GM12878 (cell line): ENCODE measurements around the gene PSMB8. TPM values are rescaled to one million over a fixed set of nuclear protein-coding genes. Genes with fewer than 3 reads are reported as not detected.

ENCODE experiments used
- ASH2L ChIP-seq: fragments of 300-600, 200-600 bp; sonication (generic); IDR thresholded peaks from 2 replicates; pipeline ENCODE4 v1.6.1; 2017; ENCODE audit warnings: low read depth, mild to moderate bottlenecking, borderline replicate concordance
- BACH1 ChIP-seq: fragments of 450-650 bp; IDR thresholded peaks from 2 replicates; pipeline ENCODE4 v1.6.1; 2017; ENCODE audit warnings: mild to moderate bottlenecking, borderline replicate concordance
- CEBPB ChIP-seq, 2 experiments: fragments of 150-350 bp in 1 of 2; IDR thresholded peaks; 2 replicates each; pipeline ENCODE4 v1.6.1; 2012 to 2014; ENCODE audit warnings: low read depth in 2 of 2, low read length in 2 of 2, borderline replicate concordance in 1 of 2, inconsistent platforms in 1 of 2
- CEBPZ ChIP-seq: fragments of 150-350 bp; IDR thresholded peaks from 2 replicates; pipeline ENCODE4 v1.6.1; 2016; ENCODE audit warnings: low read depth, low read length
- CHD2 ChIP-seq: IDR thresholded peaks from 2 replicates; pipeline ENCODE4 v1.6.1; 2011; ENCODE audit warnings: low read depth, low read length, improper control_type of control experiment, borderline replicate concordance
- DPF2 ChIP-seq: fragments of 450-650 bp; IDR thresholded peaks from 2 replicates; pipeline ENCODE4 v1.6.1; 2017; ENCODE audit warnings: mild to moderate bottlenecking
- EGR1 ChIP-seq, 2 experiments: IDR thresholded peaks; 1 replicate in 1 of 2; 2 replicates in 1 of 2; pipeline ENCODE4 v1.6.1; 2011 to 2012; ENCODE audit warnings: low read depth in 2 of 2, low read length in 2 of 2, borderline replicate concordance in 1 of 2, mild to moderate bottlenecking in 1 of 2, moderate library complexity in 1 of 2
- ELK1 ChIP-seq: IDR thresholded peaks from 2 replicates; pipeline ENCODE4 v1.6.1; 2012; ENCODE audit warnings: low read depth, low read length, improper control_type of control experiment
- ESRRA ChIP-seq: IDR thresholded peaks from 2 replicates; pipeline ENCODE4 v1.6.1; 2012; ENCODE audit warnings: mild to moderate bottlenecking, low read length, improper control_type of control experiment
- FOXK2 ChIP-seq: fragments of 450-650 bp; IDR thresholded peaks from 2 replicates; pipeline ENCODE4 v1.6.1; 2017; ENCODE audit warnings: mild to moderate bottlenecking, moderate library complexity
- HDGF ChIP-seq: fragments of 450-650 bp; IDR thresholded peaks from 2 replicates; pipeline ENCODE4 v1.6.1; 2016; ENCODE audit warnings: antibody characterized with exemption
- IRF3 ChIP-seq: fragments of 450-650 bp; IDR thresholded peaks from 2 replicates; pipeline ENCODE4 v1.6.1; 2014; ENCODE audit warnings: mild to moderate bottlenecking
- JUND ChIP-seq: IDR thresholded peaks from 2 replicates; pipeline ENCODE4 v1.6.1; 2012; ENCODE audit warnings: low read depth, mild to moderate bottlenecking, low read length, improper control_type of control experiment, moderate library complexity
- KLF5 ChIP-seq: fragments of 450-650 bp; IDR thresholded peaks from 2 replicates; pipeline ENCODE4 v1.6.1; 2014; ENCODE audit warnings: mild to moderate bottlenecking; ENCODE audit not compliant: partially characterized antibody
- LARP7 ChIP-seq: fragments of 450-650 bp; IDR thresholded peaks from 2 replicates; pipeline ENCODE4 v1.6.1; 2017; ENCODE audit warnings: mild to moderate bottlenecking
- NR2C2 ChIP-seq: IDR thresholded peaks from 2 replicates; pipeline ENCODE4 v1.6.1; 2011; ENCODE audit warnings: borderline replicate concordance, low read depth; ENCODE audit not compliant: control insufficient read depth, insufficient read length
- POLR2AphosphoS2 ChIP-seq: IDR thresholded peaks from 2 replicates; pipeline ENCODE4 v1.6.1; 2011; ENCODE audit warnings: low read depth, mild to moderate bottlenecking, low read length, improper control_type of control experiment, moderate library complexity
- POLR2AphosphoS5 ChIP-seq: IDR thresholded peaks from 2 replicates; pipeline ENCODE4 v1.6.1; 2011; ENCODE audit warnings: mild to moderate bottlenecking, low read length, inconsistent platforms
- RCOR1 ChIP-seq: conservative IDR thresholded peaks from 2 replicates; pipeline ENCODE4 v1.6.1; 2012; ENCODE audit warnings: low read depth, low read length, improper control_type of control experiment
- SMAD1 ChIP-seq: fragments of 450-650 bp; IDR thresholded peaks from 2 replicates; pipeline ENCODE4 v1.6.1; 2018; ENCODE audit warnings: mild to moderate bottlenecking, low read depth; ENCODE audit not compliant: partially characterized antibody
- SMARCA5 ChIP-seq: fragments of 450-650 bp; IDR thresholded peaks from 2 replicates; pipeline ENCODE4 v1.6.1; 2017; ENCODE audit warnings: mild to moderate bottlenecking
- STAT3 ChIP-seq: IDR thresholded peaks from 2 replicates; pipeline ENCODE4 v1.6.1; 2011; ENCODE audit warnings: low read depth, low read length, improper control_type of control experiment
- TCF12 ChIP-seq: IDR thresholded peaks from 2 replicates; pipeline ENCODE4 v1.6.1; 2011; ENCODE audit warnings: low read depth, mild to moderate bottlenecking, low read length
- YBX1 ChIP-seq: fragments of 450-650 bp; IDR thresholded peaks from 2 replicates; pipeline ENCODE4 v1.6.1; 2016; ENCODE audit warnings: antibody characterized with exemption
- YY1 ChIP-seq: IDR thresholded peaks from 2 replicates; pipeline ENCODE4 v1.6.1; 2011; ENCODE audit warnings: low read depth, mild to moderate bottlenecking, low read length
- ZBED1 ChIP-seq: IDR thresholded peaks from 2 replicates; pipeline ENCODE4 v1.6.1; 2016; ENCODE audit warnings: borderline replicate concordance
- ZNF207 ChIP-seq: fragments of 450-650 bp; IDR thresholded peaks from 2 replicates; pipeline ENCODE4 v1.6.1; 2014; ENCODE audit warnings: antibody characterized with exemption, mild to moderate bottlenecking, borderline replicate concordance
- ZSCAN29 ChIP-seq: fragments of 450-650 bp; IDR thresholded peaks from 2 replicates; pipeline ENCODE4 v1.6.1; 2017; ENCODE audit warnings: mild to moderate bottlenecking, moderate library complexity
- polyA plus RNA-seq, 11 experiments: library from polyadenylated mRNA; depleted of rRNA in 4 of 11; unstranded in 6 of 11; stranded (reverse) in 5 of 11; fragments of >200 nt; fragmentation: Nextera tagmentation in 4 of 11; fragmentation: Illumina TruSeq in 1 of 11; extraction: Ambion mirVana in 4 of 11; extraction: Trizol in 1 of 11; gene quantifications; 1 replicate in 1 of 11; 2 replicates in 10 of 11; pipeline versions ENCODE4 v1.2.1 to v1.2.3, GENCODE V29; 2011 to 2016; ENCODE audit warnings: inconsistent platforms in 2 of 11, missing spikeins in 2 of 11, low read depth in 1 of 11
- total RNA-seq, 4 experiments: library from RNA; depleted of rRNA in 3 of 4; stranded (reverse); fragments of >200 nt in 3 of 4; fragmentation: Illumina TruSeq in 1 of 4; extraction: Trizol in 1 of 4; gene quantifications; 2 replicates each; pipeline versions ENCODE4 v1.2.1 to v1.2.3, GENCODE V29; 2013 to 2021

PSMB8 gene
- total and polyA plus RNA-seq, 10 of the 15 experiments (the other 5 are each of a cell fraction or from before 2014, with no cell fraction given) = 304 to 557 (median 379) TPM

- TF ChIP-seq IRF3 (no peak), ASH2L (no peak), ZBED1 (no peak), RCOR1 (no peak), YY1 (0 out of 2 replicates have a peak, but pooled peaks have one; percentile 23), CHD2 (no peak; the same call in 1 of the 2 replicates), EGR1 (IDR thresholded peaks at IDR 0.05; ENCODE audit: borderline replicate concordance in 1 of 2, low read depth in 2 of 2, low read length in 2 of 2) (no peak), FOXK2 (no peak), ZNF207 (0 out of 2 replicates have a peak, but pooled peaks have one; percentile 12), CEBPZ (no peak), SMAD1 (no peak), POLR2AphosphoS5 (no peak; the same call in 1 of the 2 replicates), NR2C2 (no peak), POLR2AphosphoS2 (no peak; the same call in 1 of the 2 replicates), LARP7 (peak; percentile 73), ESRRA (no peak), SMARCA5 (0 out of 2 replicates have a peak, but pooled peaks have one; percentile 39), BACH1 (0 out of 2 replicates have a peak, but pooled peaks have one; percentile 26), JUND (0 out of 2 replicates have a peak, but pooled peaks have one; percentile 46), DPF2 (peak; percentile 66; the same call in 1 of the 2 replicates), ZSCAN29 (no peak), CEBPB (IDR thresholded peaks at IDR 0.05; ENCODE audit: borderline replicate concordance in 1 of 2, low read depth in 2 of 2, low read length in 2 of 2) (no peak), KLF5 (peak; percentile 62), HDGF (peak; percentile 12; the same call in 1 of the 2 replicates), YBX1 (no peak), STAT3 (no peak), ELK1 (no peak), TCF12 (no peak)
These were observed 9.1 kb upstream of the PSMB8 start (continued) for GRCh38 chr6:32852844-32853540.
